ENCODE measurements around the gene SCPEP1.
A peak's percentile ranks its signal among the peaks of the same experiment; 100 is the strongest.
"Not testable (repeated sequence)": the region's sequence is repeated elsewhere in the genome, so short reads cannot be mapped to it uniquely, and the experiment has no call there.

Gene SCPEP1, protein sequence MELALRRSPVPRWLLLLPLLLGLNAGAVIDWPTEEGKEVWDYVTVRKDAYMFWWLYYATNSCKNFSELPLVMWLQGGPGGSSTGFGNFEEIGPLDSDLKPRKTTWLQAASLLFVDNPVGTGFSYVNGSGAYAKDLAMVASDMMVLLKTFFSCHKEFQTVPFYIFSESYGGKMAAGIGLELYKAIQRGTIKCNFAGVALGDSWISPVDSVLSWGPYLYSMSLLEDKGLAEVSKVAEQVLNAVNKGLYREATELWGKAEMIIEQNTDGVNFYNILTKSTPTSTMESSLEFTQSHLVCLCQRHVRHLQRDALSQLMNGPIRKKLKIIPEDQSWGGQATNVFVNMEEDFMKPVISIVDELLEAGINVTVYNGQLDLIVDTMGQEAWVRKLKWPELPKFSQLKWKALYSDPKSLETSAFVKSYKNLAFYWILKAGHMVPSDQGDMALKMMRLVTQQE

DNA sequence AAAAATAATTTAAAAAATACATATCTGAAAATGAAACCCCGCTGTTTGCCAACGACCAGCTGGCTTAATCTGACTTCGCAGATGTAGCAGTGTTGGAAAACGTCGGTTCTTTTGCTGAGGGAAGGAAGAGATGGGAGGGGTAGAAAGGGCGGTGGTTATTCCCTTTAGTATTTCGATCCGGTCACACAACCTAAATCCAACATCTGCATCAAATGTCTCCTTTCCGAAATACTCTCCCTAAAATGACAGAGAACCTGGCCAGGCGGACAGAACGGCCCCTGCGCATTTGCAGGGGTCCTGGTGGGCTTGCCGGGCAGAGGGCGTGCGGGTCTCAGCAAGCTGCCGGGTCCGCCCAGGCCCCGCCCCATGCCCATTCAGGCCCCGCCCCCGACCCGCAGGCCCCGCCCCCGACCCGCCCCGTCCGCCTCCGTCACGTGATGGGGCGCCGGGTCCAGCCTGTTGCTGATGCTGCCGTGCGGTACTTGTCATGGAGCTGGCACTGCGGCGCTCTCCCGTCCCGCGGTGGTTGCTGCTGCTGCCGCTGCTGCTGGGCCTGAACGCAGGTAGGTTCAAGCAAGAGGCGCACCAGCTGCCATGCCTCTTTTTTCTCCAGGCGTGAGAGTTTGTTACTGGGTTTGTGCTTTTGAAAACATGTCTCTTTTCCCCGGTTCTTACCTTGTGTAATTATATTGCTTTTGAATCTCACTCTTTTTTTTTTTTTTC lies at the start of gene SCPEP1:
Gene SCPEP1, plus strand, starts transcription at position 459 of the 723 bp plus-strand sequence. Its CDS starts 29 bp downstream, at position 488.
- DNase-seq (ENCODE audit: low read depth in 2 of 2), result peak; percentile 69 to 70

DNA sequence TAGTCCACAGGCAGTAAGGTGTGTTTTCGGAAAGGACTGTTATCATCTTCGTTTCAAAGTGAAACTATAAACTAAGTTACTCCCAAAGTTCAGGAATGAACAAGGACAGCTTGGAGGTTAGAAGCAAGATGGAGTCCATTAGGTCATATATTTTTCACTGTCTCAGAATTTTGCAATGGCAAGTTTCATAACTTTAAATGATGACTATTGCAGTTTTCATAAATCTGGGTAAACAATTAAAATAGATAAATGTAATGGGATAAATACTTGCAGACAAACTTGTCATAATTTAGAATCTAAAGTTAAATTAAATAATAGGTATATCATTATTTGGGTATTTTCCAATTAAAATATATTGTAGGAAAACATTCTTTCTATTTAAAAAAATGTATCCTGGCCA lies 49.3 kb upstream of the SCPEP1 start:
- DNase-seq (ENCODE audit: low read depth in 2 of 2), result no peak

DNA sequence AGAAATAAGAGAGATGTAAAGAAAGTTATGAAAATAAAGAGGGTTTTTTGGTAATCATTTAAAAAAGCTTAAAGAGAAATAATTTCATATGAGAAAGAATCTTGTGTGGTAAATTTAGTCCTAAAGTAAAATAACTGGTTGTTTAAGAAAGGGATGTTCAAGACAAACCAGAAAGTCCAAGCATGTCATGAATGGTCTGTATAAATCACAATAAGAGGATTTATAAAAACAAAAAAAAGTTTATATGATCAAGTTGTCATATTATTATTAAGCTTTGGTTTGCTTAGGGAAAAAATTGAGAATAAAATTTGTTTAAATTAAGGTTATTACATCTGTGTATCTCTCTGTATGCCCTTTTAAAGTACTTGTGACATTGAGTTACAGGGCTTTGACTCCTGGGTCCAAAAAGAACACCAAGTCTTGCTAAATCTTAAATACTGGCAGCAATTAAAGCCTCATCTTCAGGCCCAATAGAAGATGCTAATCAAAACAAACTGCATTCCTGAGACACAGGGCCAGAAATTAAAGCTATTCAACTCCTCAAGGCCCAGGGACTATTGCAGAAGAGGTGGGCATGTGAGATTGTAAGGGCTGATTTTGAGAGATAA lies 48.5 kb upstream of the SCPEP1 start:
- DNase-seq (ENCODE audit: low read depth in 2 of 2), result no peak

DNA sequence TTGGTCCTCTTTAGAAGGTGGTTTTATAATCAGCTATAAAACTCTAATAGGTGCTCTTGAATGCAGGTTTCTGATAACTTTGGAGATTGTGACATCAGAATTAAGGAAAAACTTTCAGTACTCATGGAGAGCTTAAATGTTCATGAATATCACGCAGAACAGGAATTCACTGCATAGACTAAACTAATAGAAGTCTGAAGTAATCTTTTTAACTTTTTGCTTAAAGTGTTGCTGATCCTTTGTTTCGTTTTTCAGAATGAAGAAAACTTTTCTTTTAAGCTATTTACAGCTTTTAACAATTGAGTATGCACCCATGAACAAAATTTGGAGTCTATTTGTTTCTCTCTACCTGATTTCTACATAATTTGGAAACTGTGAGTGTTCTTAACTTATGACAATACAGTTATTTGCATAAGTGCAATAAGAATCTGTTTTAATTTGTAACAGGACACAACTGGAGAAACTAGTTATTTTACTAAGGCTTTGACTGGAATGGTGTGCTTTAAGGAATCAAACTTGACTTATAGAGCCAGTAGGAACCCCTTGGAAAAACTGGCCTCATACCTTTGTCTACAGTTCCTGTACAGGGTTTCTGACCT lies 47.1 kb upstream of the SCPEP1 start:
- DNase-seq (ENCODE audit: low read depth in 2 of 2), result no peak

DNA sequence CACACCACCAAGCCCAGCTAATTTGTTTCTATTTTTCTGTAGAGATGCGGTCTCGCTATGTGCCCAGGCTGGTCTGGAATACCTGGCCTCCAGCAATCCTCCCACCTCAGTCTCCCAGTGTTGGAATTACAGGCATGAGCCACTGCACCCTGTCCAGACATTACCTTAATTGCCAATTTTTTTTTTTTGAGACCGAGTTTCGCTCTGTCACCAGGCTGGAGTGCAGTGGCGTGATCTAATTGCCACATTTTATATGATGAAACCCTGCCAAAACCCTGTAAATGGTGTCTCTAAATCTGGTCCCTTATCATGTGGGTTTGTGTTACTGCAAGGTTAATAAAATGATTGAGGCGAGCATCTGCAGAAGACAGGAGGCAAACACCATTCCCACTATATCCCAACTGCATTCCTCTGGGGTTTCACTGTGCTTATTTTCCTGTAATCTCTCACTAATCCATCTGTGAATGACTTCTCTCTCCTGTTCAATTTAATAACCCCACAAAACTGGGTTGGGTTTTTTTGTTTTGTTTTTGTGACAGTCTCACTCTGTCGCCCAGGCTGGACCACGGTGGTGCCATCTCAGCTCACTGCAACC lies 44.7 kb upstream of the SCPEP1 start:
- DNase-seq (ENCODE audit: low read depth in 2 of 2), result no peak

DNA sequence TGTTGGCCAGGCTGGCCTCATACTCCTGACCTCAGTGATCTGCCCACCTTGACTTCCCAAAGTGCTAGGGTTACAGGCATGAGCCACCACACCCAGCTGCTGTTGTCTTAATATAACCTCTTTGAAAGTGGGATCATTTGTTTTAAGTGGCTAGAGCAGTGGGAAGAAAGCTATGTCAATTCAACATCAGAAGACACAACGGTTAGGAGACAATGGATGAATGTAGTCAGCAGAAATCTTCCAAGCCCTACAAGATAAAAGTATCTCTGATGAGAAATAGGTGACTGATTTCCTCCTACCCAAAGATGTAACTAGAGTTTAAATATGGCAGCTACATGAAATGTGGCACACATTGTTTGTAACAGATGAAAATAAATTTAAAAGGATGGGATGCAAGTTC lies 44.1 kb upstream of the SCPEP1 start:
- DNase-seq (ENCODE audit: low read depth in 2 of 2), result no peak

DNA sequence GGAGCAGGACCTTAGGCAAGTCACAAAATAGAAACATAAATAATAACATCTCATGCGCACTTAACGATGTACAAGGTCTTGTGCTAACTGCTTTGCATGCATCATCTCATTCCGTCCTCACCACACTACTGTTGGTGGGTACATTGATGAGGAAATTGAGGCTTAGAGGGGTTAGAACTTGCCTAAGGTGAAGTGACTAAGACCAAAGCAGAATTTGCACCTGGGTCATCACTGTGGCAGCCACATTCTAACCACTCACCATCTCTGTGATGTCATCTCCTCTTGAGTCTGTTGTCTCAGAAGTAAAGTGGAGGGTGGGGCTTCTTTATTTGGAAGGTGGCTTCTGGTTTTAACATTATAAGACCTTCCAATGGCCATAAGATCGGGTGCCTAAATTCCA lies 43.7 kb upstream of the SCPEP1 start:
- no peak for DNase-seq (ENCODE audit: low read depth in 2 of 2)

DNA sequence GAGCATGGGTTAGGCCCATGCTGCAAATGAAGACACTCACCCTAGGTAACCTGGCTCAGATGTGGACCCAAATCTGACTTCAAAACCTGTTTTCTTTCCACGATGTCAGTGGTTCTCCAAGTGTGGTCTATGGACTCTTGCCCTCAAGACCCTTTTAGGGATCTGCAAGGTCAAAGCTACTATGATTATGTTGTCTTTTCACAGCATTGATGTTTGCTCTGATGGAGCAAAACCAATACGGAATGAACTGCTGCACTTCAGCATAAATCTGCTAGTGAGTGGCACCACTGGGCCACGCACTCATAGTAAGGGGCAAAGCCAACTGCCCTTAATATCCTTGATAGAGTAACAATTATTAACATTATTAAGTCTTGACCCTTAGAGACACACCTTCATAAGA lies 42.5 kb upstream of the SCPEP1 start:
- DNase-seq (ENCODE audit: low read depth in 2 of 2), result no peak

DNA sequence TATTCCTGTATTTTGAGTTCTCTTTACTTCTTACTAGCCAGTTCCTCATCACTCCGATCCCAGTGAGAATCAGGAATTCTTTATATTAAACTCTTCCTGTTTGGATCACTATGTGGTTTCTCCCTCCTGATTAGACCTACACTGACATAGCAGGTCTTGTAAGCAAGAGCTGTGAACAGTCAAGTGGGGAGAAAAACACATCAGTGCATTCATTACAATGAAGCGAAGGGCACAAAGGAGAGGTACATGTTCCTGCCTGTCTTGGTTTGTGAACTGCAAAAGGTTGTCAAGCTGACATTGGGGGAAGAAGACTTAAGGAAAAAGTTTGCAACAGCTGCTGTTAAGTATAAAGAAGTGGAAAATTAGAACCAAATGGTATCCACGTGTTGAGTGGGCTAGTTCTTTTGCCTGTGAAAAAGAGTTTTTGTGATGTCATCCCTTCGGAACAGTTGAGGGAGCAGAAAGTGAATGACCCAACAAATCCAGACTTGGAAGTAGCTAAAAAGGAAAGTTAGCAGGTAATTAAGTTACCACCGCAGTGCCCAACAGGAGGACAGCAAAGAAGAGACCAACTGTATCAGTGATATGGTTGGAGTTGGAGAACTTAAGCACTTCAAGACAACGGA lies 41.1 kb upstream of the SCPEP1 start:
- no peak for DNase-seq (ENCODE audit: low read depth in 2 of 2)

DNA sequence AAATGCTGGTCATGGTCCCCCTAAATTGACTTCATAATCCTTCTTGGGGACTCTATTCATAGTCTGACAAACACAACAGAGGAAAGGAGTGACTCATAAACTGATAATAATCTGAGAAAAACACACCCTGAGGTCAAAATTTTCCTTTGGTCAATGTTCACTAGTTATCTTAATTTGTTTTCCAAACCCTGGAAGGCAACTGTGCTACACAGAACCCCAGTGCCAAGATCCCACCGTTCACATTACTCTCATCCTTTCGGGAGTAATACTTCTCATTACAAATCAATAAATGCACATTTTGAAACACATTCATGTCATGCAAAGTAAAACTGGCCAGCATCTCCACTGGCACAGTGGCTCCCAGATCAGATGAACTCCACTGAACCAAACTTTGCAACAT lies 40.2 kb upstream of the SCPEP1 start:
- no peak for DNase-seq (ENCODE audit: low read depth in 2 of 2)

DNA sequence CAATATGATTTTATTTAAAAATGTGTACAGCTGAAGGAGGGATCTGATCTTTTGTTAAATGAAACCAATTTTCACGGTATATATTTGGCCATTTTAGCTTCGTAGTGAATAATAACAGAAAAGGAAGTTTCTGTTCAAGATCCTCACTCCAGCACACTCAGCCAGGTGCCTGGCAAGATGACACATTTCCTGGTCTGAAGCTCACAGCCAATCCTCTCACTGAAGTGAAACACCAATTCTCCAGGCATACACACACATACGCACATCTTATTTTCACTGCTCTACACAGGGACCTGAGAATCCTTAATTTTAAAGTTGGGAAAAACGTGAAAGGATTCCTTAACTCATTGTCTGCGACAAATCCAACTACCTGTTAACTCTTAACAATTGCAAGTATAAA lies 39.7 kb upstream of the SCPEP1 start:
- not testable (repeated sequence) for DNase-seq (ENCODE audit: low read depth in 2 of 2)

DNA sequence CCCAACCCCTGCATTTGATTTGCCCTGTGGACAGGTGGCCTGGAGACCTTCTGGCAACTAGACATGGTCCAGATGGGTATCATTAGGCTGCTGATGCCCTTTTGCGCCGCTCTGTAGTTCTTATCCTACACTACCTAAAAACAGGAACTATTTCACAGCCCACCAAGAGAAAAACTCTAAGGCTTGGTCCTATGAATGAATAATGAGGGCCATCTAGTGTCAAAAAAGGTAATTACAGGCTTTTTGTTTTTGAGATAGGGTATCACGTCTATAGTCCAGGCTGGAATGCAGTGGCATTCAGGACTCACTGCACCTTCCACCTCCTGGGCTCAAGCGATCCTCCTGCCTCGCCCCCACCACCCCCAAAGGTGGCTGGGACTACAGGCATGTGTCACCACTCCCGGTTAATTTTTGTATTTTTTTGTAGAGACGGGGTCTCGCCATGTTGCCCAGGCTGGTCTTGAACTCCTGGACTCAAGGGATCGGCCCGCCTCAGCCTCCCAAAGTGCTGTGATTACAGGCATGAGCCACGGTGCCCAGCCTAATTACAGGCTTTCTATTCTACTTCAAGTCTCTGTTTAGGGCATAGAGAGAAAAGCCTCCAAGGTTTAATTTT lies 38.0 kb upstream of the SCPEP1 start:
- no peak for DNase-seq (ENCODE audit: low read depth in 2 of 2)

DNA sequence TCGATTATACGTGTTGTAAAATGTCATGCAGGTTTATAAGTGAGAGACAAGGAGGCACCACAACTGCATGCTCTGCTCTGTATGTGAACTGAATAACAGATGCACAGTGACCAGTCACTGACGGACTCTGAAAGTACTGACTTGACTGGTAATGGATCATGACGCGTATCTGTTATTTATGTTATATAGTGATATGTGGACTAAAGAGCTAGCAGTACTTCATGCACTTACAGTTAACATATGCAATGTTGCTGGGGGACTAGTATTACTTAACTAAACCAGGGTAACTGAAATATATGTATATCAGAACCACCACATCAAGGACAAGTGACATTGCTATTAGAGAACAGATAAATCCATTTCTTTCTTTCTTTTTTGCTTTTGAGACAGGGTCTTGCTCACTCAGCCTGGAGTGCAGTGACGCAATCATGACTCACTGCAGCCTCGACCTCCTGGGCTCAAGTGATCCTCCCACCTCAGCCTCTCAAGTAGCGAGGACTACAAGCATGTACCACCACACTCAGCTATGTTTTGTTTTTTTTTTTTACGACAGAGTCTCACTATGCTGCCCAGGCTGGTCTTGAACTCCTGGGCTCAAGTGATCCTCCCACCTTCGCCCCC lies 34.3 kb upstream of the SCPEP1 start:
- no peak for DNase-seq (ENCODE audit: low read depth in 2 of 2)

DNA sequence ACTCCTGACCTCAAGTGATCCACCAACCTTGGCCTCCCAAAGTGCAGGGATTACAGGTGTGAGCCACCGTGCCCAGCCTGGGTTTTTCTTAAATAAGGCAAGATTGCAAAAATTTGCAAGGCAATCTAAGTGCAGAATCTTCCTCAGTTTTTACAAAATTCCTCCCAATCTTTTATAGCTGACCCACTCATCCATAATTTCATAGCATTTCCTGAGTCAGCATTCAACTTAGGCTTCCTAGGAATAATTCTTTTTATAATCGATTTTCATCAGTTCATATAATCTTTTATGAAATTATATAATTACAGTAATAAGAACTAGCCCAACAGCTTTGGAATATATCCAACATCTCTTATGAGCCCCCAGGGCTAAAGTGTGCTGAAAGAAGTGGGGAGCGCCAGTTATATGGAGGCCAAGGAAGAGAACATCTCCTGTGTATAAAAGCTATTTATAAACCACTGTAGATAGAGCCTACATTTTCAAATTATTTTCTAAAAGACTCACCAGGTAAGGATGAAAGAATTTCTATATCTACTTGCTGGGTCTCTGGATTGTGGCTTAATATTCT lies 31.9 kb upstream of the SCPEP1 start:
- DNase-seq (ENCODE audit: low read depth in 2 of 2), result no peak

DNA sequence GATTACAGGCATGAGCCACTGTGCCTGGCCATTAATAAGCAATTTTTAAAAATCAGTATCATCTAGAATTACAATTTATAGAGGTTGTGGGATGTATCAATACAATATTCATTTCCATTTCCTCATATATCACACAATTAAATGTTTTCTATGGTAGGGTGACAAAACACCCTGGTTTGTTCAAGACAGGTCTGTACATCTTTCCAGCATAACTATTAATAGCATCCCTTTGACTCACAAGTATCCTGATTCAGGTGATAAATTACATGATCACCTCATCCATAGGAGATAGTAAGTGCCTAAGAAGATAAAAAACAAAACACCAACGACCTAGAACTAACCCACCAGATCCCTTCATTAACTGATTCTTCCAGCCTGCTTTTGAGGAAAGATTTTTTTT lies 30.2 kb upstream of the SCPEP1 start:
- no peak for DNase-seq (ENCODE audit: low read depth in 2 of 2)

DNA sequence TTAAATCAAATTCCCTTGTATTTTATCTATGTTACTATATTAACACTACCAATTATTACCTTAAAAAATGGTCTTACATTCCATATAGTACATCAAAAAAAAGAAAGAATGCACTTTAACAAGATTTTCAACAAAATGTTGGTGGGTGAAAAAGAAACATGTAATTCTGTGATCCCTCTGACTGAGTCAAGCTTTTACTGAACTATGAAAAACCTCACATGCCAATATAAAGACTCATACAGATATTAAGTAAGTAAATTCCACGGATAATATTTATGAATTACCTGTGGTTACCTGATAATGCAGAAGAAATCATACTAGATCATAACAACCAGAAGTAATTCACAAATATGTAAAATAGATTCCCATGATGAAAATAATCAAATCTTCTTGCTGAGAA lies 29.4 kb upstream of the SCPEP1 start:
- no peak for DNase-seq (ENCODE audit: low read depth in 2 of 2)

DNA sequence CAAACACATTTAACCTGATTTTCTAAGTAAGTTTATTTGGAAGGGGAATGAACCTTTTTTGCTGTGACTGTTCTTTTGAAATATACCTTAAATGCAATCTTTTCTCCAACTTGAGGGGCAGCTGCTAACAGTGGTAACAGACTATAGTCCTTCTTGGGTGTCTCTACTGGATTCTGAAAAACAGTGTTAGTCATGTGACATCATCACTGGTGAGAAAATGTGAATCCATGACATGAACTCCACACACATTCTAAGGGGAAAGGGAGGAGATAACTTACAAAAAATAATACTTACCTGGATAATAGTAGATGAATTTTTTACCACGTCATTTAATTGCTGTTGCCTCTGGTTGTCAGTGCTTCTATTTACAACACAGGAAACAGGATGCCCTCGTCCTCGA lies 28.3 kb upstream of the SCPEP1 start:
- no peak for DNase-seq (ENCODE audit: low read depth in 2 of 2)

DNA sequence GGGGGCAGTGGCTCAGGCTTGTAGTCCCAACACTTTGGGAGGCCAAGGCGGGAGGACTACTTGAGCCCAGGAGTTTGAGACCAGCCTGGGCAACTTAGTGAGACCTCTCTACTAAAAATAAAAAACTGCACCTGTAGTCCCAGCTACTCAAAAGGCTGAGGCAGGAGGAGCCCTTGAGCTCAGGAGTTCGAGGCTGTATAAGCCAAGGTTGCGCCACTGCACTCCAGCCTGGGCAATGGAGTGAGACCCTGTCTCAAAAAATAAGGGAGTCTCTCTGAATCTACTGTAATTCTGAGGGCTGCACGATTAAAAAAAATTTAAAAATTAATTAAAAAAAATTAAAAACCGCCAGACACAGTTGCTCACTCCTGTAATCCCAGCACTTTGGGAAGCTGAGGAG lies 20.9 kb upstream of the SCPEP1 start:
- DNase-seq (ENCODE audit: low read depth in 2 of 2), result no peak

DNA sequence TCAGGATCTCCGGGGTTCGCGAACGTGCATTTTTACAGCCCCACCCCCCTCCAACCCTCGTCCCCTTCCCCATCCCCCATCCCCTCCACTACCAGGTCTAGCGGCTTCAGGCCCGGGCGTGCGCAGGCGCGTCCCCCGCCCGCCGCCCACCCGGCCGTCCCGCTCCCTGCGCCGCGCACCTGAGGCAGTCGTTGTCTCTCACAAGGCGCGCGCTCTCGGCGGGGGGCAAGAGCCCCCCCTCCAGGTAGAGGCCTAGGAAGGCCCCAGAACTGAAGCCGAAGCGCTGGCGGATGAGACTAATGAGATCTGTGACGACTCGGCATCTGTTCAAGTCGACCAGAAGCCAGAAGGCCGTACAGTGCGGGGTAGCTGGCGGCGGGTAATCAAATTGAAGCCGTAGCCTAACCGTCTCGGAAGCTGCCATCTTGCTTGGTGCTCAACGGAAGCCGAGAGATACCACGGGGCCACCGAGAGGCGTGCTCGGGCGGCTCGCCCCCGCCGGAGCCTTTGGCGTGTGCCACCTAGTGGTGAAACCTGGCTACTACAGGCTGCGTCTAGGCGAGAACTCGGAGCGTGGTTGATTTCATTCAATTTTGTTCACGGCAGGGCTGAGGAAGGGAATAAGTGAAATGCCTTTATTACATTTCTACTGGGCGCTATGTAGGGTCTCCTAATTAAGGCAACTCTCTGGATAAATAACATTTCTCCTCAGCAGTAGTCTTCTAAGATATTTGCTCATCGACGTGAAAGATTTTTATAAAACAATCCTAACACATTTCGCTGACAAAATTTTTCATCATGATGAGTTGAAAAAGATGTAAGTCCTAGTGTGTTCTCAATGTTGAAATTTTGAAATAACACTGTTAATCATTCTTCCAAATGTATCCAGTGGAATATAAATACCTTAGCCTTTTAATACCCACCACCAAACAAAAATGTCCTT lies 17.1 kb upstream of the SCPEP1 start, which contains the start of gene COIL:
Gene COIL, minus strand, starts transcription at position 455 of the 943 bp plus-strand sequence. Its CDS starts 31 bp downstream, at position 424.
- DNase-seq (ENCODE audit: low read depth in 2 of 2), result peak; percentile 92 to 97

Measured in stimulated activated CD4-positive, alpha-beta T cell treated with anti-CD3 and anti-CD28 coated beads, Interleukin-1b, Interleukin-23, amount 100 ng/mL, for 4 hours (primary cell).